ENCODE measurements around the gene ZBTB47. TPM values are rescaled to one million over a fixed set of nuclear protein-coding genes. Genes with fewer than 3 reads are reported as not detected.

Gene ZBTB47
- total RNA-seq, 3 donors from 2014 or later (not counting 1 experiment from before 2014, with no cell fraction given), result 2.1 to 3.0 (median 3.0) TPM

DNA sequence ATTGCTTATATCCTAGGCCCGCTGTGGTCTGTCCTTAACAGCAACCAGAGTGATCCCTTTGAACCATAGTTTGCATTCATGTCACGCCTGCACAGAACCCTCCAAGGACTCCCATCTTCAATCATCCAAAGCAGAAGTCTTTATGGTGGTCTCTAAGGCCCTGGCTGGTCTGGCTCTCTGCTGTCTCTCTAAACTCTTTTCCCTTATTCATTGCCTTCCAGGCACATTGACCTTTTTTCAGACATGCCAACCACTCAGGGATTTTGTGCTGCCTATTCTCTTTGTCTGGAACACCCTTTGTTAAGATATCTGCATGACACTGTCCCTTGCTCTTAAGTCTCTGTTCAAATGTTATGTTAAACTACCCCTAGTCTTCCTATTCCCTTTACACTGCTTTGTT is 21.9 kb upstream of the ZBTB47 start:
- no peaks in the 10 kb centered on the region for H3K9me3 ChIP-seq (ENCODE audit: control insufficient read depth, insufficient read depth, low read length)
- H3K4me3 ChIP-seq (ENCODE audit: low read length), result no peak overlapping the region
- Mint-ChIP-seq H3K4me1 (peaks cover 0 to 9% of the 10 kb centered on the region in 2 donors), H3K27ac (peak overlapping the region in 1 of 2 donors; percentile 27), H3K9me3 (no peaks in the 10 kb centered on the region), H3K4me3 (no peak overlapping the region), H3K36me3 (peaks cover 12% of the 10 kb centered on the region), H3K27me3 (ENCODE audit: low read depth in 2 of 2) (no peaks in the 10 kb centered on the region)
- H3K27ac ChIP-seq (ENCODE audit: low read length), result no peak overlapping the region
- no peaks in the 10 kb centered on the region for H3K27me3 ChIP-seq (ENCODE audit: control insufficient read depth, insufficient read depth, low read length)
- intact Hi-C loops (cut with micrococcal nuclease), result no loop called here
- H3K36me3 ChIP-seq (ENCODE audit: control insufficient read depth, insufficient read depth, low read length), result peaks cover 75% of the 10 kb centered on the region
- no peaks in the 10 kb centered on the region for H3K4me1 ChIP-seq (ENCODE audit: control insufficient read depth, insufficient read depth, low read length)
- DNase-seq (no peak), ATAC-seq (no peak)
- 98% methylated on average over 2 of the region's 2 CpGs for WGBS (ENCODE audit: insufficient coverage)
- TF ChIP-seq, protein P1, sequence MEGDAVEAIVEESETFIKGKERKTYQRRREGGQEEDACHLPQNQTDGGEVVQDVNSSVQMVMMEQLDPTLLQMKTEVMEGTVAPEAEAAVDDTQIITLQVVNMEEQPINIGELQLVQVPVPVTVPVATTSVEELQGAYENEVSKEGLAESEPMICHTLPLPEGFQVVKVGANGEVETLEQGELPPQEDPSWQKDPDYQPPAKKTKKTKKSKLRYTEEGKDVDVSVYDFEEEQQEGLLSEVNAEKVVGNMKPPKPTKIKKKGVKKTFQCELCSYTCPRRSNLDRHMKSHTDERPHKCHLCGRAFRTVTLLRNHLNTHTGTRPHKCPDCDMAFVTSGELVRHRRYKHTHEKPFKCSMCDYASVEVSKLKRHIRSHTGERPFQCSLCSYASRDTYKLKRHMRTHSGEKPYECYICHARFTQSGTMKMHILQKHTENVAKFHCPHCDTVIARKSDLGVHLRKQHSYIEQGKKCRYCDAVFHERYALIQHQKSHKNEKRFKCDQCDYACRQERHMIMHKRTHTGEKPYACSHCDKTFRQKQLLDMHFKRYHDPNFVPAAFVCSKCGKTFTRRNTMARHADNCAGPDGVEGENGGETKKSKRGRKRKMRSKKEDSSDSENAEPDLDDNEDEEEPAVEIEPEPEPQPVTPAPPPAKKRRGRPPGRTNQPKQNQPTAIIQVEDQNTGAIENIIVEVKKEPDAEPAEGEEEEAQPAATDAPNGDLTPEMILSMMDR (IDR thresholded peaks at IDR 0.05), result no peak

DNA sequence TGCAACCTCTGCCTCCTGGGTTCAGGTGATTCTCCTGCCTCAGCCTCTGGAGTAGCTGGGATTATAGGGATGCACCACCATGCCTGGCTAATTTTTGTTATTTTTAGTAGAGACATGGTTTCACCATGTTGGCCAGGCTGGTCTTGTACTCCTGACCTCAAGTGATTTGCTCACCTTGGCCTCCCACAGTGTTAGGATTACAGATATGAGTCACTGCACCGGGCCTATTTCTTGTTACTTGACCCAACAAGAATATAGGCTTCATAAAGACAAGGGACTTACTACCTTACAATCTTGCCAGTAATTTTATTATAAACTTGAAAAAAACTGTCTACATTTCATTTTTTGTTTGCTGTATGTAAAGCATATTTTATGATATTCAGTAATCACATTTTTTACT is 21.4 kb upstream of the ZBTB47 start:
- no peak overlapping the region for H3K4me3 ChIP-seq (ENCODE audit: low read length)
- intact Hi-C loops (cut with micrococcal nuclease), result no loop called here
- H3K27me3 Mint-ChIP-seq (ENCODE audit: low read depth in 2 of 2), result no peaks in the 10 kb centered on the region
- H3K4me3 Mint-ChIP-seq, result no peak overlapping the region
- peaks cover 80% of the 10 kb centered on the region for H3K36me3 ChIP-seq (ENCODE audit: control insufficient read depth, insufficient read depth, low read length)
- H3K27me3 ChIP-seq (ENCODE audit: control insufficient read depth, insufficient read depth, low read length), result no peaks in the 10 kb centered on the region
- no peaks in the 10 kb centered on the region for H3K4me1 ChIP-seq (ENCODE audit: control insufficient read depth, insufficient read depth, low read length)
- no peak for ATAC-seq
- TF ChIP-seq, protein P1 (IDR thresholded peaks at IDR 0.05), result no peak
- no peak overlapping the region for H3K27ac ChIP-seq (ENCODE audit: low read length)
- H3K36me3 Mint-ChIP-seq, result peaks cover 11% of the 10 kb centered on the region
- peaks cover 0 to 8% of the 10 kb centered on the region in 2 donors for H3K4me1 Mint-ChIP-seq
- no peak for DNase-seq
- H3K9me3 Mint-ChIP-seq, result no peaks in the 10 kb centered on the region
- peak overlapping the region in 1 of 2 donors; percentile 27 for H3K27ac Mint-ChIP-seq
- 78% methylated on average over 1 of the region's 1 CpG for WGBS (ENCODE audit: insufficient coverage)
- H3K9me3 ChIP-seq (ENCODE audit: control insufficient read depth, insufficient read depth, low read length), result no peaks in the 10 kb centered on the region

DNA sequence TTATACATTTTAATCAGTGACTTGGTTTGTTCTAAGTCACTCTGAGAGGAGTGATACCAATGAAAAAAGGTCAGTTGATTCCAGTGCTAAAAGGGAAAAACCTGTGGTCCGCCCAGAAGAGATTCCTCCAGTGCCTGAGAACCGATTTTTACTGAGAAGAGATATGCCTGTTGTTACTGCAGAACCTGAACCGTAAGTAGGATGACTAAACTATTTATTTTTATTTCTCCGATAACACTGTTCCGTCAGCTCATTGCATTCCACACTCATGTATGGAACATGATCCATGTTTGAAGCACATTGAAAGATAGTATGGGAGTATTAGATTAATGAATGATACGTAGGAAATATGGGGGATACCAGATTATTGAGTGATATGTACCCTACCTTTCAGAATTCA is 20.0 kb upstream of the ZBTB47 start:
- Histone ChIP-seq H3K27me3 (ENCODE audit: control insufficient read depth, insufficient read depth, low read length) (no peaks in the 10 kb centered on the region), H3K4me3 (ENCODE audit: low read length) (no peak overlapping the region), H3K36me3 (ENCODE audit: control insufficient read depth, insufficient read depth, low read length) (peaks cover 84% of the 10 kb centered on the region), H3K4me1 (ENCODE audit: control insufficient read depth, insufficient read depth, low read length) (no peaks in the 10 kb centered on the region), H3K9me3 (ENCODE audit: control insufficient read depth, insufficient read depth, low read length) (no peaks in the 10 kb centered on the region), H3K27ac (ENCODE audit: low read length) (no peak overlapping the region)
- DNase-seq, result no peak
- Mint-ChIP-seq H3K27me3 (ENCODE audit: low read depth in 2 of 2) (no peaks in the 10 kb centered on the region), H3K4me1 (peaks cover 0 to 5% of the 10 kb centered on the region in 2 donors), H3K4me3 (no peak overlapping the region), H3K9me3 (no peaks in the 10 kb centered on the region), H3K27ac (no peak overlapping the region), H3K36me3 (peaks cover 7% of the 10 kb centered on the region)
- TF ChIP-seq, protein P1 (IDR thresholded peaks at IDR 0.05), result no peak
- over 99% methylated on average over 6 of the region's 6 CpGs for WGBS (ENCODE audit: insufficient coverage)
- no peak for ATAC-seq
- intact Hi-C loops (cut with micrococcal nuclease), result no loop called here

DNA sequence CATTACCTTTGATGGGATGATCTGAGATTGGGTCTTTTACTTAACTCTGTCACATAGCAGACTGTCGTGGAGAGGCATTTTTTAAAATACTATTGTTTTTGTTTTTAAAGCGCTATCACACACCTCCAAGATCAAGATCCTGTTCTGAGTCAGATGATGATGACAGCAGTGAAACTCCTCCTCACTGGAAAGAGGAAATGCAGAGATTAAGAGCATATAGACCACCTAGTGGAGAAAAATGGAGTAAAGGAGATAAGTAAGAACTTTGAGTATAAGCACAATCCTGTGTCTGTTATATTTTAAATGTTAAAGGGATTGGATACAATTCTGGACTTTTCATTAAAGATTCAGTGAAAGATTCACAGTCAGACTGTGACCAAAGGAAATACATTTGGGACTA is 18.4 kb upstream of the ZBTB47 start:
- Histone ChIP-seq H3K4me3 (ENCODE audit: low read length) (no peak overlapping the region), H3K27ac (ENCODE audit: low read length) (no peak overlapping the region), H3K36me3 (ENCODE audit: control insufficient read depth, insufficient read depth, low read length) (peaks cover 90% of the 10 kb centered on the region), H3K4me1 (ENCODE audit: control insufficient read depth, insufficient read depth, low read length) (peaks cover 7% of the 10 kb centered on the region), H3K27me3 (ENCODE audit: control insufficient read depth, insufficient read depth, low read length) (no peaks in the 10 kb centered on the region), H3K9me3 (ENCODE audit: control insufficient read depth, insufficient read depth, low read length) (no peaks in the 10 kb centered on the region)
- intact Hi-C loops (cut with micrococcal nuclease), result loop anchor here (5.0 kb wide), 1 partner anchor 33 kb away; the partner anchor contains the start of gene NKTR
- DNase-seq (peak in 1 of 2 donors; percentile 45), ATAC-seq (peak in 1 of 3 donors; percentile 25)
- H3K27ac Mint-ChIP-seq, result peak overlapping the region in 1 of 2 donors; percentile 15
- H3K4me3 Mint-ChIP-seq, result no peak overlapping the region
- no peaks in the 10 kb centered on the region for H3K9me3 Mint-ChIP-seq
- peaks cover 0 to 5% of the 10 kb centered on the region in 2 donors for H3K4me1 Mint-ChIP-seq
- TF ChIP-seq, protein P1 (IDR thresholded peaks at IDR 0.05), result no peak
- no CpG with 5 or more reads among the region's 2 CpGs for WGBS (ENCODE audit: insufficient coverage)
- no peaks in the 10 kb centered on the region for H3K27me3 Mint-ChIP-seq (ENCODE audit: low read depth in 2 of 2)
- H3K36me3 Mint-ChIP-seq, result peaks cover 7% of the 10 kb centered on the region

Measured in natural killer cell (primary cell).